Activated T-cell treated with anti-CD3 and anti-CD28 coated beads, Interleukin-2, amount 50 U/mL, for 24 hours (primary cell): ENCODE measurements around the gene TMEM233.
"Not testable (repeated sequence)": the region's sequence is repeated elsewhere in the genome, so short reads cannot be mapped to it uniquely, and the experiment has no call there.

Experiments
- DNase-seq: peaks from one replicate; pipeline ENCODE4 v3.0.0-alpha.2; 2020
- H3K27ac Mint-ChIP-seq: 2 replicates; pipeline ENCODE4 v1.8.0; 2020; ENCODE audit warnings: mild to moderate bottlenecking, mixed read lengths
- H3K27me3 Mint-ChIP-seq: 2 replicates; pipeline ENCODE4 v1.8.0; 2020; ENCODE audit warnings: mixed read lengths
- H3K36me3 Mint-ChIP-seq: 2 replicates; pipeline ENCODE4 v1.8.0; 2020; ENCODE audit warnings: low read depth, mixed read lengths
- H3K4me1 Mint-ChIP-seq: 2 replicates; pipeline ENCODE4 v1.8.0; 2020; ENCODE audit warnings: low read depth, mixed read lengths
- H3K4me3 Mint-ChIP-seq: 2 replicates; pipeline ENCODE4 v1.8.0; 2020; ENCODE audit warnings: mild to moderate bottlenecking, moderate library complexity, mixed read lengths
- H3K9me3 Mint-ChIP-seq: 2 replicates; pipeline ENCODE4 v1.8.0; 2020; ENCODE audit warnings: mixed read lengths

The TMEM233 gene

GRCh38 chr12:119624966-119625365 lies 31.4 kb downstream of the TMEM233 start:
- Mint-ChIP-seq H3K27me3 (peaks cover 48% of the 10 kb centered on the region), H3K27ac (no peak overlapping the region), H3K36me3 (no peaks in the 10 kb centered on the region), H3K4me3 (no peak overlapping the region), H3K9me3 (no peaks in the 10 kb centered on the region), H3K4me1 (peaks cover 4% of the 10 kb centered on the region)
- no peak for DNase-seq

- no peak for DNase-seq
- Mint-ChIP-seq H3K27ac (no peak overlapping the region), H3K27me3 (peaks cover 40% of the 10 kb centered on the region), H3K4me1 (no peaks in the 10 kb centered on the region), H3K36me3 (no peaks in the 10 kb centered on the region), H3K9me3 (no peaks in the 10 kb centered on the region), H3K4me3 (no peak overlapping the region)
Observed at GRCh38 chr12:119627019-119627643, 33.6 kb downstream of the TMEM233 start.

GRCh38 chr12:119627686-119628085 lies 34.1 kb downstream of the TMEM233 start:
- no peaks in the 10 kb centered on the region for H3K36me3 Mint-ChIP-seq
- peaks cover 38% of the 10 kb centered on the region for H3K27me3 Mint-ChIP-seq
- DNase-seq, result no peak
- H3K27ac Mint-ChIP-seq, result no peak overlapping the region
- H3K4me1 Mint-ChIP-seq, result no peaks in the 10 kb centered on the region
- H3K4me3 Mint-ChIP-seq, result no peak overlapping the region
- no peaks in the 10 kb centered on the region for H3K9me3 Mint-ChIP-seq

- H3K36me3 Mint-ChIP-seq, result no peaks in the 10 kb centered on the region
- no peaks in the 10 kb centered on the region for H3K9me3 Mint-ChIP-seq
- DNase-seq, result no peak
- no peak overlapping the region for H3K27ac Mint-ChIP-seq
- H3K4me1 Mint-ChIP-seq, result no peaks in the 10 kb centered on the region
- no peak overlapping the region for H3K4me3 Mint-ChIP-seq
- H3K27me3 Mint-ChIP-seq, result peaks cover 35% of the 10 kb centered on the region
Observed at GRCh38 chr12:119630223-119630780, 36.7 kb downstream of the TMEM233 start.

- no peaks in the 10 kb centered on the region for H3K36me3 Mint-ChIP-seq
- H3K4me3 Mint-ChIP-seq, result no peak overlapping the region
- no peaks in the 10 kb centered on the region for H3K4me1 Mint-ChIP-seq
- peaks cover 42% of the 10 kb centered on the region for H3K27me3 Mint-ChIP-seq
- H3K27ac Mint-ChIP-seq, result no peak overlapping the region
- H3K9me3 Mint-ChIP-seq, result no peaks in the 10 kb centered on the region
- DNase-seq, result no peak
Observed at GRCh38 chr12:119630962-119631550, 37.5 kb downstream of the TMEM233 start.

GRCh38 chr12:119631930-119632678 lies 38.5 kb downstream of the TMEM233 start:
- DNase-seq, result no peak
- no peaks in the 10 kb centered on the region for H3K9me3 Mint-ChIP-seq
- peaks cover 51% of the 10 kb centered on the region for H3K27me3 Mint-ChIP-seq
- no peak overlapping the region for H3K4me3 Mint-ChIP-seq
- no peaks in the 10 kb centered on the region for H3K36me3 Mint-ChIP-seq
- H3K27ac Mint-ChIP-seq, result no peak overlapping the region
- no peaks in the 10 kb centered on the region for H3K4me1 Mint-ChIP-seq

- DNase-seq, result no peak
- H3K27me3 Mint-ChIP-seq, result peaks cover 56% of the 10 kb centered on the region
Observed at GRCh38 chr12:119634743-119635142, 41.2 kb downstream of the TMEM233 start.

GRCh38 chr12:119642986-119643385 lies 49.4 kb downstream of the TMEM233 start:
- Mint-ChIP-seq H3K27ac (no peak overlapping the region), H3K27me3 (peaks cover 28% of the 10 kb centered on the region), H3K36me3 (no peaks in the 10 kb centered on the region), H3K4me3 (no peak overlapping the region), H3K4me1 (no peaks in the 10 kb centered on the region), H3K9me3 (no peaks in the 10 kb centered on the region)
- DNase-seq, result no peak

More at GRCh38 chr12:119634743-119635142, 41.2 kb downstream of the TMEM233 start:
- H3K4me3 Mint-ChIP-seq, result no peak overlapping the region
- H3K9me3 Mint-ChIP-seq, result no peaks in the 10 kb centered on the region
- no peaks in the 10 kb centered on the region for H3K4me1 Mint-ChIP-seq
- H3K27ac Mint-ChIP-seq, result no peak overlapping the region
- no peaks in the 10 kb centered on the region for H3K36me3 Mint-ChIP-seq

GRCh38 chr12:119644930-119645329 lies 51.4 kb downstream of the TMEM233 start:
- no peak overlapping the region for H3K27ac Mint-ChIP-seq
- no peak overlapping the region for H3K4me3 Mint-ChIP-seq
- H3K27me3 Mint-ChIP-seq, result peaks cover 28% of the 10 kb centered on the region
- DNase-seq, result no peak
- H3K4me1 Mint-ChIP-seq, result no peaks in the 10 kb centered on the region
- no peaks in the 10 kb centered on the region for H3K36me3 Mint-ChIP-seq
- no peaks in the 10 kb centered on the region for H3K9me3 Mint-ChIP-seq

GRCh38 chr12:119645535-119646059 lies 52.0 kb downstream of the TMEM233 start:
- no peaks in the 10 kb centered on the region for H3K4me1 Mint-ChIP-seq
- no peak overlapping the region for H3K27ac Mint-ChIP-seq
- no peak overlapping the region for H3K4me3 Mint-ChIP-seq
- no peaks in the 10 kb centered on the region for H3K36me3 Mint-ChIP-seq
- H3K27me3 Mint-ChIP-seq, result peaks cover 28% of the 10 kb centered on the region
- DNase-seq, result no peak
- H3K9me3 Mint-ChIP-seq, result no peaks in the 10 kb centered on the region

- H3K9me3 Mint-ChIP-seq, result peaks cover 18% of the 10 kb centered on the region
- DNase-seq, result no peak
- no peak overlapping the region for H3K27ac Mint-ChIP-seq
- H3K4me3 Mint-ChIP-seq, result no peak overlapping the region
- H3K27me3 Mint-ChIP-seq, result peaks cover 9% of the 10 kb centered on the region
- H3K36me3 Mint-ChIP-seq, result peaks cover 4% of the 10 kb centered on the region
- no peaks in the 10 kb centered on the region for H3K4me1 Mint-ChIP-seq
Observed at GRCh38 chr12:119649202-119649808, 55.7 kb downstream of the TMEM233 start.

- Mint-ChIP-seq H3K4me1 (no peaks in the 10 kb centered on the region), H3K27me3 (peaks cover 7% of the 10 kb centered on the region), H3K36me3 (peaks cover 4% of the 10 kb centered on the region), H3K27ac (no peak overlapping the region), H3K4me3 (no peak overlapping the region), H3K9me3 (peaks cover 18% of the 10 kb centered on the region)
- DNase-seq, result no peak
Observed at GRCh38 chr12:119652665-119653064, 59.1 kb downstream of the TMEM233 start.

- H3K4me3 Mint-ChIP-seq, H3K27ac Mint-ChIP-seq, H3K4me1 Mint-ChIP-seq, DNase-seq, H3K27me3 Mint-ChIP-seq, H3K36me3 Mint-ChIP-seq: not testable (repeated sequence)
- H3K9me3 Mint-ChIP-seq, result peaks cover 17% of the 10 kb centered on the region
Observed at GRCh38 chr12:119657001-119657400, 63.4 kb downstream of the TMEM233 start.

GRCh38 chr12:119658166-119658565 lies 64.6 kb downstream of the TMEM233 start:
- H3K36me3 Mint-ChIP-seq, H3K9me3 Mint-ChIP-seq, H3K4me3 Mint-ChIP-seq, H3K4me1 Mint-ChIP-seq, DNase-seq, H3K27me3 Mint-ChIP-seq, H3K27ac Mint-ChIP-seq: not testable (repeated sequence)
